ENCODE data around the gene ROBO2. TPM values are rescaled to one million over a fixed set of nuclear protein-coding genes. Genes with fewer than 3 reads are reported as not detected.

ROBO2 gene
- total RNA-seq, 1 experiment from 2014 or later, result not detected

- ChIA-PET POLR2A (no interaction called here), RAD21 (ENCODE audit: low non-redundant PET in 1 of 2, low total read pairs in 2 of 2, uncharacterized antibody in 2 of 2, unreplicated experiment in 2 of 2) (no interaction called here), CTCF (no interaction called here)
- Histone ChIP-seq H3K4me1 (ENCODE audit: control insufficient read depth in 1 of 2, insufficient read depth in 2 of 2, low read length in 2 of 2) (no peaks in the 10 kb centered on the region), H3K79me2 (ENCODE audit: insufficient read depth, low read length) (no peaks in the 10 kb centered on the region), H3K27ac (ENCODE audit: low read depth, low read length) (no peak overlapping the region), H3K36me3 (ENCODE audit: control insufficient read depth in 1 of 2, insufficient read depth in 2 of 2, low read length in 2 of 2) (no peaks in the 10 kb centered on the region), H3K9me2 (ENCODE audit: insufficient read depth) (no peaks in the 10 kb centered on the region), H2AFZ (ENCODE audit: low read depth, low read length, poor library complexity, severe bottlenecking) (no peak overlapping the region), H3K9me3 (ENCODE audit: control insufficient read depth in 1 of 2, insufficient read depth in 1 of 2, low read depth in 1 of 2, low read length in 2 of 2) (peaks cover 4 to 16% of the 10 kb centered on the region in 2 experiments; a peak in 3 of 4 replicates), H3K4me3 (replicated peaks in 1 of 2; ENCODE audit: low read depth in 1 of 2, low read length in 2 of 2) (no peak overlapping the region), H3K9ac (ENCODE audit: low read length) (no peak overlapping the region), H3K27me3 (ENCODE audit: insufficient read depth, low read length) (no peaks in the 10 kb centered on the region), H3K4me2 (ENCODE audit: low read length) (no peak overlapping the region), H4K20me1 (ENCODE audit: insufficient read depth) (no peaks in the 10 kb centered on the region)
- no TSS peak for BruUV-seq (replicated peaks)
- DNase-seq (ENCODE audit: low read depth, low spot score), result no peak
- ATAC-seq, result no peak
- no peak for TF ChIP-seq ELF1 (IDR thresholded peaks at IDR 0.05; ENCODE audit: borderline replicate concordance, low read depth)
- no peak for TF ChIP-seq ZFX (IDR thresholded peaks at IDR 0.05)
- intact Hi-C loops (cut with micrococcal nuclease), result no loop called here
Measured at GRCh38 chr3:77342027-77342426, 302.1 kb downstream of the ROBO2 start.

- Histone ChIP-seq H3K79me2 (ENCODE audit: insufficient read depth, low read length) (no peaks in the 10 kb centered on the region), H3K9me2 (ENCODE audit: insufficient read depth) (no peaks in the 10 kb centered on the region), H3K4me2 (ENCODE audit: low read length) (no peak overlapping the region), H2AFZ (ENCODE audit: low read depth, low read length, poor library complexity, severe bottlenecking) (no peak overlapping the region), H3K36me3 (ENCODE audit: control insufficient read depth in 1 of 2, insufficient read depth in 2 of 2, low read length in 2 of 2) (no peaks in the 10 kb centered on the region), H4K20me1 (ENCODE audit: insufficient read depth) (no peaks in the 10 kb centered on the region), H3K27ac (ENCODE audit: low read depth, low read length) (no peak overlapping the region), H3K9ac (ENCODE audit: low read length) (no peak overlapping the region), H3K4me3 (replicated peaks in 1 of 2; ENCODE audit: low read depth in 1 of 2, low read length in 2 of 2) (no peak overlapping the region), H3K4me1 (ENCODE audit: control insufficient read depth in 1 of 2, insufficient read depth in 2 of 2, low read length in 2 of 2) (no peaks in the 10 kb centered on the region), H3K9me3 (ENCODE audit: control insufficient read depth in 1 of 2, insufficient read depth in 1 of 2, low read depth in 1 of 2, low read length in 2 of 2) (peaks cover 4 to 19% of the 10 kb centered on the region in 2 experiments; a peak in 3 of 4 replicates), H3K27me3 (ENCODE audit: insufficient read depth, low read length) (no peaks in the 10 kb centered on the region)
- TF ChIP-seq EGR1 (IDR thresholded peaks at IDR 0.05; ENCODE audit: low read depth), result no peak
- no peak for TF ChIP-seq EZH2 (IDR thresholded peaks at IDR 0.05)
- TF ChIP-seq POLR2A (IDR thresholded peaks at IDR 0.05; ENCODE audit: borderline replicate concordance, extremely low read depth, insufficient read depth, insufficient read length), result no peak
- no peak for TF ChIP-seq EZH2phosphoT487 (IDR thresholded peaks at IDR 0.05; ENCODE audit: borderline replicate concordance)
- no peak for TF ChIP-seq CEBPB (IDR thresholded peaks at IDR 0.05; ENCODE audit: low read depth)
- TF ChIP-seq REST (IDR thresholded peaks at IDR 0.05; ENCODE audit: low read depth), result no peak
- TF ChIP-seq CTCF (IDR thresholded peaks at IDR 0.05 in 2 of 3, conservative IDR thresholded peaks at IDR 0.05 in 1 of 3; ENCODE audit: borderline replicate concordance in 1 of 3, insufficient read depth in 1 of 3, low read depth in 2 of 3, low read length in 2 of 3), result no peak
- TF ChIP-seq FOSL1 (IDR thresholded peaks at IDR 0.05; ENCODE audit: low read depth), result no peak
- TF ChIP-seq ZBTB33 (IDR thresholded peaks at IDR 0.05; ENCODE audit: extremely low read depth, insufficient replicate concordance, low read length), result no peak
- TF ChIP-seq JUND (IDR thresholded peaks at IDR 0.05), result no peak
- no peak for TF ChIP-seq ZFX (IDR thresholded peaks at IDR 0.05)
- no peak for TF ChIP-seq ZNF274 (IDR thresholded peaks at IDR 0.05; ENCODE audit: low read depth, low read length)
- no peak for DNase-seq (ENCODE audit: low read depth, low spot score)
- no TSS peak for BruUV-seq (replicated peaks)
- ChIA-PET RAD21 (ENCODE audit: low non-redundant PET in 1 of 2, low total read pairs in 2 of 2, uncharacterized antibody in 2 of 2, unreplicated experiment in 2 of 2) (no interaction called here), POLR2A (no interaction called here), CTCF (no interaction called here)
- intact Hi-C loops (cut with micrococcal nuclease), result no loop called here
- no peak for ATAC-seq
Measured at GRCh38 chr3:77342688-77343087, 302.8 kb downstream of the ROBO2 start.

Measured in HCT116 (cell line).